Activated CD8-positive, alpha-beta T cell treated with anti-CD3 and anti-CD28 coated beads for 36 hours (primary cell): ENCODE data around the gene EFCAB12. TPM values are rescaled to one million over a fixed set of nuclear protein-coding genes. Genes with fewer than 3 reads are reported as not detected.
"Not testable (repeated sequence)": the region's sequence is repeated elsewhere in the genome, so short reads cannot be mapped to it uniquely, and the experiment has no call there.

Source experiments
- ATAC-seq: fragments of 200-7000 bp; cut with Tn5 transposase; one replicate; pipeline ENCODE4 v1.10.0; 2021; ENCODE audit warnings: mild to moderate bottlenecking, moderate library complexity
- CTCF ChIA-PET: fragments of 350-600 bp; sonication (Branson Sonifier 250); formaldehyde crosslinking; loops from one replicate; lab custom pipeline; 2021; ENCODE audit warnings: antibody characterized with exemption; lab: Charles Lee
- POLR2A ChIA-PET: fragments of 350-600 bp; sonication (Branson Sonifier 250); formaldehyde crosslinking; loops from one replicate; lab custom pipeline; 2021; ENCODE audit warnings: antibody characterized with exemption; lab: Charles Lee
- DNase-seq: peaks from one replicate; pipeline ENCODE4 v3.0.0-alpha.2; 2020
- H3K27ac Mint-ChIP-seq: one replicate; pipeline ENCODE4 v1.8.0; 2021; ENCODE audit warnings: mild to moderate bottlenecking, mixed read lengths
- H3K27me3 Mint-ChIP-seq: one replicate; pipeline ENCODE4 v1.8.0; 2021; ENCODE audit warnings: mixed read lengths
- H3K36me3 Mint-ChIP-seq: one replicate; pipeline ENCODE4 v1.8.0; 2021; ENCODE audit warnings: low read depth, mixed read lengths
- H3K4me1 Mint-ChIP-seq: one replicate; pipeline ENCODE4 v1.8.0; 2021; ENCODE audit warnings: low read depth, mixed read lengths
- H3K4me3 Mint-ChIP-seq: one replicate; pipeline ENCODE4 v1.8.0; 2021; ENCODE audit warnings: mild to moderate bottlenecking, moderate library complexity, mixed read lengths
- H3K9me3 Mint-ChIP-seq: one replicate; pipeline ENCODE4 v1.8.0; 2021; ENCODE audit warnings: mixed read lengths
- intact Hi-C: fragments of 100-400 bp; cut with micrococcal nuclease; formaldehyde crosslinking; loops from one replicate; pipeline ENCODE4 v1.10.0; 2022
- total RNA-seq, 2 experiments: library from RNA; stranded (reverse); gene quantifications; one replicate each; pipeline ENCODE4 v1.2.3, GENCODE V29; 2021
- TF ChIP-seq, protein P1 (sequence below): fragments of 200-600 bp; IDR thresholded peaks from one replicate; pipeline ENCODE4 v1.8.0; 2022; ENCODE audit warnings: antibody characterized with exemption, mild to moderate bottlenecking

Gene EFCAB12
- total RNA-seq, 2 experiments from 2014 or later, result 0.56 to 0.65 TPM

DNA sequence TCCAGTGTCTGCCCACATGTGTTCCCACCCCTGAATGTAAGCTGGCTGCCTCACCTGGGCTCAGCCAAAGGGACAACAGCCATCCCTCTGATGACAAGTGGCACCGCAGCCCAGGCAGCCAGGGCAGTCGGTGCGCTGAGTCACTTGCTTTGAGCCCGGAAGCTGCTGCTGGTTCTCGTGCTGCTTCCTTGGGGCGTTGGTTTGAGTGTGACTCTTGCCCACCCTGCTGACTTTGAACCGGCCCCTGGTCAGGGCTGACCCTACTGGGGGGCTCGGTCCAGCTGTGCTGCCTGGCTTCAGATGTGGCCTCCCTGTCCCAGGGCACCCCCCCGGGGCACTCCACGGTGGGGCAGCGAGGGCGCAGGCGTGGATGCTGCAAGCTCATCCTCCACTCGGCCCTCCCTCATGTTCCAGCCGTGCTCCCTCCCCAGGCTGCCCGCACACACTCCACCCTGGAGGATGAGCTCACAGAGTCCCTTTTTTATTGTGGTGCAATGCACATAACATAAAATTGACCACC, 62.1 kb downstream of the EFCAB12 start:
- intact Hi-C loops, result no loop called here
- ATAC-seq (no peak), DNase-seq (no peak)
- H3K27me3 Mint-ChIP-seq, result no peaks in the 10 kb centered on the region
- H3K36me3 Mint-ChIP-seq, result no peaks in the 10 kb centered on the region
- CTCF ChIA-PET, result interaction anchor here (1.4 kb wide), 1 partner anchor 17 kb away, joined by 4 read pairs; no protein-coding TSS in a partner anchor
- no peak overlapping the region for H3K4me3 Mint-ChIP-seq
- H3K9me3 Mint-ChIP-seq, result no peaks in the 10 kb centered on the region
- no peak overlapping the region for H3K27ac Mint-ChIP-seq
- H3K4me1 Mint-ChIP-seq, result no peaks in the 10 kb centered on the region
- POLR2A ChIA-PET, result no interaction called here
- TF ChIP-seq, protein P1, sequence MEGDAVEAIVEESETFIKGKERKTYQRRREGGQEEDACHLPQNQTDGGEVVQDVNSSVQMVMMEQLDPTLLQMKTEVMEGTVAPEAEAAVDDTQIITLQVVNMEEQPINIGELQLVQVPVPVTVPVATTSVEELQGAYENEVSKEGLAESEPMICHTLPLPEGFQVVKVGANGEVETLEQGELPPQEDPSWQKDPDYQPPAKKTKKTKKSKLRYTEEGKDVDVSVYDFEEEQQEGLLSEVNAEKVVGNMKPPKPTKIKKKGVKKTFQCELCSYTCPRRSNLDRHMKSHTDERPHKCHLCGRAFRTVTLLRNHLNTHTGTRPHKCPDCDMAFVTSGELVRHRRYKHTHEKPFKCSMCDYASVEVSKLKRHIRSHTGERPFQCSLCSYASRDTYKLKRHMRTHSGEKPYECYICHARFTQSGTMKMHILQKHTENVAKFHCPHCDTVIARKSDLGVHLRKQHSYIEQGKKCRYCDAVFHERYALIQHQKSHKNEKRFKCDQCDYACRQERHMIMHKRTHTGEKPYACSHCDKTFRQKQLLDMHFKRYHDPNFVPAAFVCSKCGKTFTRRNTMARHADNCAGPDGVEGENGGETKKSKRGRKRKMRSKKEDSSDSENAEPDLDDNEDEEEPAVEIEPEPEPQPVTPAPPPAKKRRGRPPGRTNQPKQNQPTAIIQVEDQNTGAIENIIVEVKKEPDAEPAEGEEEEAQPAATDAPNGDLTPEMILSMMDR, result no peak

DNA sequence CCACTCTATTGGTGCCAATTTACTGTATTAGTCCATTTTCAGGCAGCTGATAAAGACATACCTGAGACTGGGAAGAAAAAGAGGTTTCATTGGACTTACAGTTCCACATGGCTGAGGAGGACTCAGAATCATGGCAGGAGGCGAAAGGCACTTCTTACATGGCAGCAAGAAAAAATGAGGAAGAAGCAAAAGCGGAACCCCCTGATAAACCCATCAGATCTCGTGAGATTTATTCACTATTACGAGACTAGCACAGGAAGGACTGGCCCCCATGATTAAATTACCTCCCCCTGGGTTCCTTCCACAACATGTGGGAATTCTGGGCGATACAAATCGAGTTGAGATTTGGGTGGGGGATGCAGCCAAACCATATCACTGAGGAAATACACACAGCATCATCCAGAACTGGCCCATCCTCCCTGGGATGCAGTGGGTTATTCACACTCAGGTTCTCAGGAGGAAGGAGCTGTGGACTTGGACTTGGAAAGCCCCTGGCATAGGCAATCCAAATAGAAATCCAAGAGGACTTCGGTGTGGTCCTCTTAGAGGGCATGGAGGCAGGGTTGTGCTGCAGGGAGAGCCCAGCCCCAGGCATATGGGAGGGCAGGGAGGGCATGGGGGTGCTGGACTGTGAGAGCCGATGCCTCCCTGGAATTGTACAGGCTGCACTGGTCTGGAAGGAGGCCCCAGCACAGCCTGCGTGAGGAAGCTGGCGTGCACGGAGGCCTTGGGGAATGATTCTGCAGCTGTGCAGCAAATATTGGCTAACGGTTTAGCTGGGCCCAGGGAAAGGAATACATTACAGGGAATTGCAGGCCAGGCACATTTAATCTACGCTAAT, 62.9 kb downstream of the EFCAB12 start:
- ATAC-seq, result no peak

DNA sequence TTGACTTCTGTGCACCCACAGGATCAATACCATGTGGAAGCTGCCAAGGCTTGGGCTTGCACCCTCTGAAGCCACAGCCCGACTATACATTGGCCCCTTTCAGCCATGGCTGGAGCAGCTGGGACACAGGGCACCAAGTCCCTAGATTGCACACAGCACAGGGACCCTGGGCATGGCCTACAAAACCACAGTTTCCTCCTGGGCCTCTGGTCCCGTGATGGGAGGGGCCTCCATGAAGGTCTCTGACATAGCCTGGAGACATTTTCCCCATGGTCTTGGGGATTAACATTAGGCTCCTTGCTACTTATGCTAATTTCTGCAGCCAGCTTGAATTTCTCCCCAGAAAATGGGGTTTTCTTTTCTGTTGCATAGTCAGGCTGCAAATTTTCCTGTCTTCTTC, 63.6 kb downstream of the EFCAB12 start:
- POLR2A ChIA-PET, CTCF ChIA-PET, DNase-seq, intact Hi-C loops, H3K4me1 Mint-ChIP-seq, H3K27ac Mint-ChIP-seq, H3K9me3 Mint-ChIP-seq, ATAC-seq, H3K36me3 Mint-ChIP-seq, H3K4me3 Mint-ChIP-seq, H3K27me3 Mint-ChIP-seq: not testable (repeated sequence)

More for the DNA sequence above, 62.9 kb downstream of the EFCAB12 start:
- no peaks in the 10 kb centered on the region for H3K36me3 Mint-ChIP-seq
- no peak overlapping the region for H3K27ac Mint-ChIP-seq
- H3K27me3 Mint-ChIP-seq, result no peaks in the 10 kb centered on the region
- no peak overlapping the region for H3K4me3 Mint-ChIP-seq
- no peaks in the 10 kb centered on the region for H3K4me1 Mint-ChIP-seq
- DNase-seq, result no peak
- CTCF ChIA-PET, result no interaction called here
- POLR2A ChIA-PET, result no interaction called here
- TF ChIP-seq, protein P1, result no peak
- intact Hi-C loops, result no loop called here
- H3K9me3 Mint-ChIP-seq, result no peaks in the 10 kb centered on the region

DNA sequence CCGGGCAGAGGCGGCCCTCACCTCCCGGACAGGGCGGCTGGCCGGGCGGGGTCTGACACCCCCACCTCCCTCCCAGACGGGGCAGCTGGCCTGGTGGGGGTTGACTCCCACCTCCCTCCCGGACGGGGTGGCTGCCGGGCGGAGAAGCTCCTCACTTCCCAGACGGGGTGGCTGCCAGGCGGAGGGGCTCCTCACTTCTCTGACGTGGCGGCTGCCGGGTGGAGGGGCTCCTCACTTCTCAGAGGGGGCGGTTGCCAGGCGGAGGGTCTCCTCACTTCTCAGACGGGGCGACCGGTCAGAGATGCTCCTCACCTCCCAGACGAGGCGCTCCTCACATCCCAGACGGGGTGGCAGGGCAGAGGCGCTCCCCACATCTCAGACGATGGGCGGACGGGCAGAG, 65.1 kb downstream of the EFCAB12 start:
- H3K4me3 Mint-ChIP-seq, CTCF ChIA-PET, POLR2A ChIA-PET, ATAC-seq, DNase-seq, intact Hi-C loops, H3K27ac Mint-ChIP-seq, H3K36me3 Mint-ChIP-seq, H3K27me3 Mint-ChIP-seq, H3K4me1 Mint-ChIP-seq, H3K9me3 Mint-ChIP-seq: not testable (repeated sequence)

DNA sequence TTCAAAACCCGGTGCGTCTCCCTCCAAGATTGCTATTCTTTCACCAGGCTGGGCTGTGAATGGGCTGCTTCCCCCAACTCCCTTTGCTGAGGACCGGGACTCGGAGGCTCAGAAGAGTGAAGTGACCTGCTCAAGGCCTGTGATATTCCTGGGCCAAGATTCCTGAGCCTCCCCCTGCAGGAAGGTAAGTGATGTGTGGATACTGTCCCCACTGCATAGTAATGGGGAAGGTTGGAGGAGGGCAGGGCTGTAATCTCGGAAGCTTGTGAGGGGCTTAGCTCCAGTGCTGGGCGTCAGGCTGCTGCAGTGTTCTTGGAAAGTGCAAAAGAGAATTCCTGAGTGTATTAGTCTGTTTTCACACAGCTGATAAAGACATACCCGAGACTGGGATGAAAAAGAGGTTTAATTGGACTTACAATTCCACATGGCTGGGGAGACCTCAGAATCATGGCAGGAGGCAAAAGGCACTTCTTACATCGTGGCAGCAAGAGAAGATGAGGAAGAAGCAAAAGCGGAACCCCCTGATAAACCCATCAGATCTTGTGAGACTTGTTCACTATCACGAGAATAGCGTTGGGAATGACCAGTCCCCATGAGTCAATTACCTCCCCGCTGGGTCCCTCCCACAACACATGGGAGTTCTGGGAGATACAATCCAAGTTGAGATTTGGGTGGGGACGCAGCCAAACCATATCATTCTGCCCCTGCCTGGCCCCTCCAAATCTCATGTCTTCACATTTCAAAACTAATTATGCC, 67.6 kb downstream of the EFCAB12 start:
- H3K4me1 Mint-ChIP-seq, result no peaks in the 10 kb centered on the region
- CTCF ChIA-PET, result no interaction called here
- POLR2A ChIA-PET, result no interaction called here
- ATAC-seq (no peak), DNase-seq (no peak)
- H3K27ac Mint-ChIP-seq, result no peak overlapping the region
- TF ChIP-seq, protein P1, result no peak
- no peak overlapping the region for H3K4me3 Mint-ChIP-seq
- no peaks in the 10 kb centered on the region for H3K36me3 Mint-ChIP-seq
- no peaks in the 10 kb centered on the region for H3K27me3 Mint-ChIP-seq
- H3K9me3 Mint-ChIP-seq, result no peaks in the 10 kb centered on the region
- intact Hi-C loops, result no loop called here
